ENCODE results near the gene TNKS2.

DNA sequence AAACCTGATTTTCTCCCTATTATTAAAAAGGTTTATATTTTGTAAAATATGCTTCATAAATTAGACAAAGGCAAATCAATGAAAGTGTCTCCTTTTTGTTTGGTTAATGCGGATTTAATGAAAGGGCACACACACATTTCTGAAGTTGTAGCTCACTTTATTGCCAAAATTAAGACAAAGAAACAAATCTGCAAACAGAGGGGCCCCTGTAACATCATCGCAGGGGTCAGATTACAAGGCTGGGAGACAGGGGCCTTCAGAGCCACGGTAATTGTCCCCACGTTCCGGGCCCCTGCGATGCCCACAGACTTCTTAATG, 88.7 kb downstream of the TNKS2 start:
- TF ChIP-seq, protein P1, sequence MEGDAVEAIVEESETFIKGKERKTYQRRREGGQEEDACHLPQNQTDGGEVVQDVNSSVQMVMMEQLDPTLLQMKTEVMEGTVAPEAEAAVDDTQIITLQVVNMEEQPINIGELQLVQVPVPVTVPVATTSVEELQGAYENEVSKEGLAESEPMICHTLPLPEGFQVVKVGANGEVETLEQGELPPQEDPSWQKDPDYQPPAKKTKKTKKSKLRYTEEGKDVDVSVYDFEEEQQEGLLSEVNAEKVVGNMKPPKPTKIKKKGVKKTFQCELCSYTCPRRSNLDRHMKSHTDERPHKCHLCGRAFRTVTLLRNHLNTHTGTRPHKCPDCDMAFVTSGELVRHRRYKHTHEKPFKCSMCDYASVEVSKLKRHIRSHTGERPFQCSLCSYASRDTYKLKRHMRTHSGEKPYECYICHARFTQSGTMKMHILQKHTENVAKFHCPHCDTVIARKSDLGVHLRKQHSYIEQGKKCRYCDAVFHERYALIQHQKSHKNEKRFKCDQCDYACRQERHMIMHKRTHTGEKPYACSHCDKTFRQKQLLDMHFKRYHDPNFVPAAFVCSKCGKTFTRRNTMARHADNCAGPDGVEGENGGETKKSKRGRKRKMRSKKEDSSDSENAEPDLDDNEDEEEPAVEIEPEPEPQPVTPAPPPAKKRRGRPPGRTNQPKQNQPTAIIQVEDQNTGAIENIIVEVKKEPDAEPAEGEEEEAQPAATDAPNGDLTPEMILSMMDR (IDR thresholded peaks at IDR 0.05; ENCODE audit: insufficient read depth, low read depth, low read length) = no peak
- no peak for TF ChIP-seq EZH2 (IDR thresholded peaks at IDR 0.05; ENCODE audit: insufficient read depth, low read length)
